ENCODE data around the gene MAP3K12.
"Not testable (repeated sequence)": the region's sequence is repeated elsewhere in the genome, so short reads cannot be mapped to it uniquely, and the experiment has no call there.

MAP3K12 gene

GRCh38 chr12:53499266-53500141 lies at the start of gene MAP3K12:
MAP3K12 (minus strand) TSS chr12:53499458; CDS start chr12:53487391, 12,067 bp downstream.
- DNase-seq (ENCODE audit: low spot score) (no peak), FAIRE-seq (no peak)

- DNase-seq (ENCODE audit: low spot score); FAIRE-seq: not testable (repeated sequence)
Observed at GRCh38 chr12:53548354-53548753, 49.1 kb upstream of the MAP3K12 start.

- FAIRE-seq (no peak), DNase-seq (ENCODE audit: low spot score) (peak; percentile 40)
Observed at GRCh38 chr12:53543539-53543938, 44.3 kb upstream of the MAP3K12 start.

- DNase-seq (ENCODE audit: low spot score) (no peak), FAIRE-seq (no peak)
Observed at GRCh38 chr12:53539526-53539925, 40.3 kb upstream of the MAP3K12 start.

- FAIRE-seq (no peak), DNase-seq (ENCODE audit: low spot score) (no peak)
Observed at GRCh38 chr12:53538209-53538689, 39.0 kb upstream of the MAP3K12 start.

GRCh38 chr12:53536962-53537361 lies 37.7 kb upstream of the MAP3K12 start:
- DNase-seq (ENCODE audit: low spot score) (no peak), FAIRE-seq (no peak)

- no peak for FAIRE-seq
- DNase-seq (ENCODE audit: low spot score): no peak
Observed at GRCh38 chr12:53533471-53533870, 34.2 kb upstream of the MAP3K12 start.

GRCh38 chr12:53532524-53533445 lies 33.5 kb upstream of the MAP3K12 start:
- FAIRE-seq: no peak
- DNase-seq (ENCODE audit: low spot score): no peak

- FAIRE-seq (no peak), DNase-seq (ENCODE audit: low spot score) (no peak)
Observed at GRCh38 chr12:53532021-53532420, 32.8 kb upstream of the MAP3K12 start.

- FAIRE-seq: no peak
- DNase-seq (ENCODE audit: low spot score): no peak
Observed at GRCh38 chr12:53530920-53531319, 31.7 kb upstream of the MAP3K12 start.

GRCh38 chr12:53530061-53530460 lies 30.8 kb upstream of the MAP3K12 start:
- DNase-seq (ENCODE audit: low spot score) (no peak), FAIRE-seq (no peak)

GRCh38 chr12:53524476-53524875 lies 25.2 kb upstream of the MAP3K12 start:
- no peak for FAIRE-seq
- DNase-seq (ENCODE audit: low spot score): no peak

- DNase-seq (ENCODE audit: low spot score): no peak
- FAIRE-seq: no peak
Observed at GRCh38 chr12:53523131-53523530, 23.9 kb upstream of the MAP3K12 start.

- FAIRE-seq (no peak), DNase-seq (ENCODE audit: low spot score) (no peak)
Observed at GRCh38 chr12:53518381-53518780, 19.1 kb upstream of the MAP3K12 start.

- FAIRE-seq: no peak
- no peak for DNase-seq (ENCODE audit: low spot score)
Observed at GRCh38 chr12:53516758-53517455, 17.6 kb upstream of the MAP3K12 start.

- DNase-seq (ENCODE audit: low spot score) (no peak), FAIRE-seq (no peak)
Observed at GRCh38 chr12:53515291-53515680, 16.0 kb upstream of the MAP3K12 start.

- FAIRE-seq (no peak), DNase-seq (ENCODE audit: low spot score) (no peak)
Observed at GRCh38 chr12:53514628-53515290, 15.5 kb upstream of the MAP3K12 start.

- no peak for FAIRE-seq
- no peak for DNase-seq (ENCODE audit: low spot score)
Observed at GRCh38 chr12:53513712-53514410, 14.6 kb upstream of the MAP3K12 start.

GRCh38 chr12:53510181-53510812 lies 11.0 kb upstream of the MAP3K12 start:
- FAIRE-seq (no peak), DNase-seq (ENCODE audit: low spot score) (no peak)

All from RCC 7860 (cell line).